ENCODE measurements around the gene RNASEL. TPM values are rescaled to one million over a fixed set of nuclear protein-coding genes. Genes with fewer than 3 reads are reported as not detected.

Gene RNASEL
- total and polyA plus RNA-seq, 4 donors = 1.3 to 3.9 (median 2.4) TPM

DNA sequence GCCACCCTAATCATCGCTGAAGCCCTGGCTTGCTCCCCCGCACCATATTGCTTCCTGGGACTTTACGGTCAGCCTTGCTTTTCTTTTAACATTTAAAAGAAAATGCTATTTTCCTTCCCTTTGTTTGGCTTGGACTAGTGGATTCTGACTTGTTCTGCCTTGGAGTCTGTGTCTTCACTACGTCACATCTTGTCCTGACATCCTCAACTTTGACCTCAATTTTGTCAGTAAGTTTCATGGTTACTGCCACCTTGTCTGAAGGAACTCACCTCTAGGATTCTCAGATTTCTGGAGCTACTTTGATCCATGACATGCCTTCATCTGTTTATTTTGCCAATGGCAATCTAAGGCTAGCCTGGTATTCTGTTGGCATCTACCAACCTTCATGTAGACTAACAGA lies 4.3 kb downstream of the RNASEL start:
- Histone ChIP-seq H3K9me3 (ENCODE audit: control insufficient read depth in 4 of 4, low read length in 3 of 4) (no peaks in the 10 kb centered on the region), H3K9ac (ENCODE audit: low read depth in 1 of 2, low read length in 2 of 2) (no peak overlapping the region), H3K36me3 (ENCODE audit: control insufficient read depth in 4 of 4, insufficient read depth in 3 of 4, low read depth in 1 of 4, low read length in 3 of 4) (peaks cover 0 to 18% (median 11%) of the 10 kb centered on the region in 4 donors), H3K4me1 (ENCODE audit: control insufficient read depth in 4 of 4, insufficient read depth in 4 of 4, low read length in 3 of 4) (peaks cover 0 to 12% (median 0%) of the 10 kb centered on the region in 4 donors), H3K4me3 (ENCODE audit: low read depth in 1 of 3, low read length in 3 of 3) (no peak overlapping the region), H3K27ac (ENCODE audit: low read depth in 1 of 2, low read length in 2 of 2) (no peak overlapping the region), H3K27me3 (ENCODE audit: control insufficient read depth in 4 of 4, insufficient read depth in 4 of 4, low read length in 3 of 4) (no peaks in the 10 kb centered on the region)
- DNase-seq (ENCODE audit: low spot score) = no peak
- TF ChIP-seq TAF1 (conservative IDR thresholded peaks at IDR 0.05) (no peak), NR2F2 (IDR thresholded peaks at IDR 0.05) (no peak), EGR1 (IDR thresholded peaks at IDR 0.05; ENCODE audit: low read depth in 2 of 2) (no peak), HNF4G (IDR thresholded peaks at IDR 0.05) (no peak), FOXA2 (IDR thresholded peaks at IDR 0.05) (no peak), JUND (IDR thresholded peaks at IDR 0.05) (no peak), SP1 (IDR thresholded peaks at IDR 0.05) (no peak), FOXA1 (IDR thresholded peaks at IDR 0.05) (no peak), RXRA (IDR thresholded peaks at IDR 0.05) (no peak), RAD21 (IDR thresholded peaks at IDR 0.05) (no peak), GABPA (IDR thresholded peaks at IDR 0.05 in 1 of 2, conservative IDR thresholded peaks at IDR 0.05 in 1 of 2) (no peak), YY1 (IDR thresholded peaks at IDR 0.05) (no peak), HNF4A (conservative IDR thresholded peaks at IDR 0.05) (no peak)
- TF ChIP-seq, protein P1, sequence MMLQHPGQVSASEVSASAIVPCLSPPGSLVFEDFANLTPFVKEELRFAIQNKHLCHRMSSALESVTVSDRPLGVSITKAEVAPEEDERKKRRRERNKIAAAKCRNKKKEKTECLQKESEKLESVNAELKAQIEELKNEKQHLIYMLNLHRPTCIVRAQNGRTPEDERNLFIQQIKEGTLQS (IDR thresholded peaks at IDR 0.05) = no peak
- TF ChIP-seq, protein P2, sequence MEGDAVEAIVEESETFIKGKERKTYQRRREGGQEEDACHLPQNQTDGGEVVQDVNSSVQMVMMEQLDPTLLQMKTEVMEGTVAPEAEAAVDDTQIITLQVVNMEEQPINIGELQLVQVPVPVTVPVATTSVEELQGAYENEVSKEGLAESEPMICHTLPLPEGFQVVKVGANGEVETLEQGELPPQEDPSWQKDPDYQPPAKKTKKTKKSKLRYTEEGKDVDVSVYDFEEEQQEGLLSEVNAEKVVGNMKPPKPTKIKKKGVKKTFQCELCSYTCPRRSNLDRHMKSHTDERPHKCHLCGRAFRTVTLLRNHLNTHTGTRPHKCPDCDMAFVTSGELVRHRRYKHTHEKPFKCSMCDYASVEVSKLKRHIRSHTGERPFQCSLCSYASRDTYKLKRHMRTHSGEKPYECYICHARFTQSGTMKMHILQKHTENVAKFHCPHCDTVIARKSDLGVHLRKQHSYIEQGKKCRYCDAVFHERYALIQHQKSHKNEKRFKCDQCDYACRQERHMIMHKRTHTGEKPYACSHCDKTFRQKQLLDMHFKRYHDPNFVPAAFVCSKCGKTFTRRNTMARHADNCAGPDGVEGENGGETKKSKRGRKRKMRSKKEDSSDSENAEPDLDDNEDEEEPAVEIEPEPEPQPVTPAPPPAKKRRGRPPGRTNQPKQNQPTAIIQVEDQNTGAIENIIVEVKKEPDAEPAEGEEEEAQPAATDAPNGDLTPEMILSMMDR (IDR thresholded peaks at IDR 0.05; ENCODE audit: low read depth, low read length, missing input control) = no peak
- TF ChIP-seq, protein P3, sequence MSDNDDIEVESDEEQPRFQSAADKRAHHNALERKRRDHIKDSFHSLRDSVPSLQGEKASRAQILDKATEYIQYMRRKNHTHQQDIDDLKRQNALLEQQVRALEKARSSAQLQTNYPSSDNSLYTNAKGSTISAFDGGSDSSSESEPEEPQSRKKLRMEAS (IDR thresholded peaks at IDR 0.05) = no peak
- TF ChIP-seq, protein P4, sequence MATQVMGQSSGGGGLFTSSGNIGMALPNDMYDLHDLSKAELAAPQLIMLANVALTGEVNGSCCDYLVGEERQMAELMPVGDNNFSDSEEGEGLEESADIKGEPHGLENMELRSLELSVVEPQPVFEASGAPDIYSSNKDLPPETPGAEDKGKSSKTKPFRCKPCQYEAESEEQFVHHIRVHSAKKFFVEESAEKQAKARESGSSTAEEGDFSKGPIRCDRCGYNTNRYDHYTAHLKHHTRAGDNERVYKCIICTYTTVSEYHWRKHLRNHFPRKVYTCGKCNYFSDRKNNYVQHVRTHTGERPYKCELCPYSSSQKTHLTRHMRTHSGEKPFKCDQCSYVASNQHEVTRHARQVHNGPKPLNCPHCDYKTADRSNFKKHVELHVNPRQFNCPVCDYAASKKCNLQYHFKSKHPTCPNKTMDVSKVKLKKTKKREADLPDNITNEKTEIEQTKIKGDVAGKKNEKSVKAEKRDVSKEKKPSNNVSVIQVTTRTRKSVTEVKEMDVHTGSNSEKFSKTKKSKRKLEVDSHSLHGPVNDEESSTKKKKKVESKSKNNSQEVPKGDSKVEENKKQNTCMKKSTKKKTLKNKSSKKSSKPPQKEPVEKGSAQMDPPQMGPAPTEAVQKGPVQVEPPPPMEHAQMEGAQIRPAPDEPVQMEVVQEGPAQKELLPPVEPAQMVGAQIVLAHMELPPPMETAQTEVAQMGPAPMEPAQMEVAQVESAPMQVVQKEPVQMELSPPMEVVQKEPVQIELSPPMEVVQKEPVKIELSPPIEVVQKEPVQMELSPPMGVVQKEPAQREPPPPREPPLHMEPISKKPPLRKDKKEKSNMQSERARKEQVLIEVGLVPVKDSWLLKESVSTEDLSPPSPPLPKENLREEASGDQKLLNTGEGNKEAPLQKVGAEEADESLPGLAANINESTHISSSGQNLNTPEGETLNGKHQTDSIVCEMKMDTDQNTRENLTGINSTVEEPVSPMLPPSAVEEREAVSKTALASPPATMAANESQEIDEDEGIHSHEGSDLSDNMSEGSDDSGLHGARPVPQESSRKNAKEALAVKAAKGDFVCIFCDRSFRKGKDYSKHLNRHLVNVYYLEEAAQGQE (IDR thresholded peaks at IDR 0.05) = no peak
- TF ChIP-seq, protein P5, sequence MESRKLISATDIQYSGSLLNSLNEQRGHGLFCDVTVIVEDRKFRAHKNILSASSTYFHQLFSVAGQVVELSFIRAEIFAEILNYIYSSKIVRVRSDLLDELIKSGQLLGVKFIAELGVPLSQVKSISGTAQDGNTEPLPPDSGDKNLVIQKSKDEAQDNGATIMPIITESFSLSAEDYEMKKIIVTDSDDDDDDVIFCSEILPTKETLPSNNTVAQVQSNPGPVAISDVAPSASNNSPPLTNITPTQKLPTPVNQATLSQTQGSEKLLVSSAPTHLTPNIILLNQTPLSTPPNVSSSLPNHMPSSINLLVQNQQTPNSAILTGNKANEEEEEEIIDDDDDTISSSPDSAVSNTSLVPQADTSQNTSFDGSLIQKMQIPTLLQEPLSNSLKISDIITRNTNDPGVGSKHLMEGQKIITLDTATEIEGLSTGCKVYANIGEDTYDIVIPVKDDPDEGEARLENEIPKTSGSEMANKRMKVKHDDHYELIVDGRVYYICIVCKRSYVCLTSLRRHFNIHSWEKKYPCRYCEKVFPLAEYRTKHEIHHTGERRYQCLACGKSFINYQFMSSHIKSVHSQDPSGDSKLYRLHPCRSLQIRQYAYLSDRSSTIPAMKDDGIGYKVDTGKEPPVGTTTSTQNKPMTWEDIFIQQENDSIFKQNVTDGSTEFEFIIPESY (IDR thresholded peaks at IDR 0.05) = no peak
- 96% methylated on average over 4 of the region's 4 CpGs for WGBS

Data from liver (tissue), 9 donors.